ENCODE data around the gene SH3PXD2A.

DNA sequence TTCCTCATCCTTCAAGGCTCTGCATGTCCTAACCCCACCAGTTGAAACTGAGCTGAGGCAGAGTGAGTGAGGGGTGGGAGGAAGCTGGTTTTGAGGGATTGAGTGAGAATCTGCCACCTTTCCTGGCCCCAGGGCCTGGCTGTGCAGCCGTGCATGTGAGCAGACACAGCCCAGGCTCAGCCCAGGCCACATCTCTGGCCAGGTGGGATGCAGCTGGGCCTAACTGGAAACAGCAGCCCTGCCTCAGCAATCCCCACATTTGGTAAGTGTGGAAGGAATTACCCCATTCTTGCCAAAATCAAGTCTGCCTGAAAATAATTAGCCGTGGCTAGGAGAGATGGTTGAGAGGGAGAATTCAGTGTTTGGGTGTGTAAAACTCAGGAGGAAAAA, 245.3 kb downstream of the SH3PXD2A start:
- TF ChIP-seq POLR2A (IDR thresholded peaks at IDR 0.05) = no peak
- TF ChIP-seq POLR2AphosphoS5 (IDR thresholded peaks at IDR 0.05) = no peak
- TF ChIP-seq CTCF (IDR thresholded peaks at IDR 0.05 in 8 of 11, conservative IDR thresholded peaks at IDR 0.05 in 3 of 11) = no peak
